Measurements from ENCODE around the gene NAXE.

NAXE gene

GRCh38 chr1:156578055-156578454 lies 13.5 kb upstream of the NAXE start:
- no peaks in the 10 kb centered on the region for H3K79me2 ChIP-seq (ENCODE audit: low read length)
- no peaks in the 10 kb centered on the region for H3F3A ChIP-seq (ENCODE audit: insufficient read depth, low read length)
- H2AFZ ChIP-seq (ENCODE audit: low read length) = no peak overlapping the region
- no peak for DNase-seq
- no peaks in the 10 kb centered on the region for H3K9me3 ChIP-seq (replicated peaks; ENCODE audit: insufficient read depth, low read length)
- no peaks in the 10 kb centered on the region for H3K36me3 ChIP-seq (replicated peaks; ENCODE audit: insufficient read depth, low read length)
- no peak overlapping the region for H3K9ac ChIP-seq (ENCODE audit: low read length)
- H3K4me1 ChIP-seq (ENCODE audit: low read length) = no peaks in the 10 kb centered on the region
- no peak overlapping the region for H3K4me2 ChIP-seq (ENCODE audit: low read depth, low read length)
- no peaks in the 10 kb centered on the region for H3K27me3 ChIP-seq (replicated peaks; ENCODE audit: insufficient read depth, low read length)
- no peak for TF ChIP-seq CTCF (IDR thresholded peaks at IDR 0.05; ENCODE audit: low read length)
- no peak for TF ChIP-seq EZH2phosphoT487 (IDR thresholded peaks at IDR 0.05; ENCODE audit: low read length)
- no peak for TF ChIP-seq EZH2 (optimal IDR thresholded peaks at IDR 0.05; ENCODE audit: low read depth, low read length)
- H3K4me3 ChIP-seq (ENCODE audit: low read length) = no peak overlapping the region
- H3K27ac ChIP-seq (ENCODE audit: low read length) = no peak overlapping the region
- H4K20me1 ChIP-seq (ENCODE audit: insufficient read depth, low read length) = no peaks in the 10 kb centered on the region
- no peaks in the 10 kb centered on the region for H3K9me2 ChIP-seq (replicated peaks; ENCODE audit: insufficient read depth, low read length)

GRCh38 chr1:156579472-156579871 lies 12.1 kb upstream of the NAXE start, which contains the start of gene TTC24:
Gene TTC24, plus strand, starts transcription at chr1:156579723. Its CDS starts 1,642 bp downstream, at chr1:156581365.
- H3K9ac ChIP-seq (ENCODE audit: low read length) = no peak within 1 kb of the TSS
- H3K27ac ChIP-seq (ENCODE audit: low read length) = no peak within 1 kb of the TSS
- no peaks in the 10 kb centered on the region for H3K9me2 ChIP-seq (replicated peaks; ENCODE audit: insufficient read depth, low read length)
- no peak within 1 kb of the TSS for H2AFZ ChIP-seq (ENCODE audit: low read length)
- DNase-seq = no peak
- no peaks in the 10 kb centered on the region for H3K27me3 ChIP-seq (replicated peaks; ENCODE audit: insufficient read depth, low read length)
- no peak within 1 kb of the TSS for H3K4me3 ChIP-seq (ENCODE audit: low read length)
- no peaks in the 10 kb centered on the region for H3K36me3 ChIP-seq (replicated peaks; ENCODE audit: insufficient read depth, low read length)
- H4K20me1 ChIP-seq (ENCODE audit: insufficient read depth, low read length) = no peaks in the 10 kb centered on the region
- H3F3A ChIP-seq (ENCODE audit: insufficient read depth, low read length) = no peaks in the 10 kb centered on the region
- no peak within 1 kb of the TSS for H3K4me2 ChIP-seq (ENCODE audit: low read depth, low read length)
- H3K9me3 ChIP-seq (replicated peaks; ENCODE audit: insufficient read depth, low read length) = no peaks in the 10 kb centered on the region
- no peaks in the 10 kb centered on the region for H3K4me1 ChIP-seq (ENCODE audit: low read length)
- TF ChIP-seq EZH2phosphoT487 (IDR thresholded peaks at IDR 0.05; ENCODE audit: low read length) (no peak), EZH2 (optimal IDR thresholded peaks at IDR 0.05; ENCODE audit: low read depth, low read length) (no peak), CTCF (IDR thresholded peaks at IDR 0.05; ENCODE audit: low read length) (no peak)
- no peaks in the 10 kb centered on the region for H3K79me2 ChIP-seq (ENCODE audit: low read length)

- Histone ChIP-seq H2AFZ (ENCODE audit: low read length) (no peak overlapping the region), H3K36me3 (replicated peaks; ENCODE audit: insufficient read depth, low read length) (no peaks in the 10 kb centered on the region), H3K27ac (ENCODE audit: low read length) (no peak overlapping the region), H3K79me2 (ENCODE audit: low read length) (no peaks in the 10 kb centered on the region), H3K4me1 (ENCODE audit: low read length) (no peaks in the 10 kb centered on the region), H3F3A (ENCODE audit: insufficient read depth, low read length) (no peaks in the 10 kb centered on the region), H3K27me3 (replicated peaks; ENCODE audit: insufficient read depth, low read length) (no peaks in the 10 kb centered on the region), H3K9me3 (replicated peaks; ENCODE audit: insufficient read depth, low read length) (no peaks in the 10 kb centered on the region), H3K4me2 (ENCODE audit: low read depth, low read length) (no peak overlapping the region), H4K20me1 (ENCODE audit: insufficient read depth, low read length) (no peaks in the 10 kb centered on the region), H3K9ac (ENCODE audit: low read length) (no peak overlapping the region), H3K9me2 (replicated peaks; ENCODE audit: insufficient read depth, low read length) (no peaks in the 10 kb centered on the region), H3K4me3 (ENCODE audit: low read length) (no peak overlapping the region)
- DNase-seq = no peak
- TF ChIP-seq EZH2 (optimal IDR thresholded peaks at IDR 0.05; ENCODE audit: low read depth, low read length) (no peak), CTCF (IDR thresholded peaks at IDR 0.05; ENCODE audit: low read length) (no peak), EZH2phosphoT487 (IDR thresholded peaks at IDR 0.05; ENCODE audit: low read length) (no peak)
Observed at GRCh38 chr1:156581661-156582387, 9.8 kb upstream of the NAXE start.

All from MM.1S (cell line).